Endothelial cell of umbilical vein (primary cell): Measurements from ENCODE around the gene GGTLC2.

ENCODE experiments used
- POLR2AphosphoS5 ChIP-seq: IDR thresholded peaks from 2 replicates; pipeline ENCODE4 v1.6.1; 2012; ENCODE audit warnings: low read depth, mild to moderate bottlenecking, control low read depth, low read length, moderate library complexity; ENCODE audit not compliant: insufficient read depth
- TF ChIP-seq, protein P1 (sequence below), 2 donors: IDR thresholded peaks; 1 replicate in 1 of 2; 2 replicates in 1 of 2; pipeline ENCODE4 v1.5.1; 2011; ENCODE audit warnings: low read length in 2 of 2, mild to moderate bottlenecking in 2 of 2, moderate library complexity in 2 of 2, control low read depth in 1 of 2, inconsistent platforms in 1 of 2, low read depth in 1 of 2; ENCODE audit not compliant: insufficient read depth in 1 of 2; ENCODE audit errors: extremely low read depth in 1 of 2

DNA sequence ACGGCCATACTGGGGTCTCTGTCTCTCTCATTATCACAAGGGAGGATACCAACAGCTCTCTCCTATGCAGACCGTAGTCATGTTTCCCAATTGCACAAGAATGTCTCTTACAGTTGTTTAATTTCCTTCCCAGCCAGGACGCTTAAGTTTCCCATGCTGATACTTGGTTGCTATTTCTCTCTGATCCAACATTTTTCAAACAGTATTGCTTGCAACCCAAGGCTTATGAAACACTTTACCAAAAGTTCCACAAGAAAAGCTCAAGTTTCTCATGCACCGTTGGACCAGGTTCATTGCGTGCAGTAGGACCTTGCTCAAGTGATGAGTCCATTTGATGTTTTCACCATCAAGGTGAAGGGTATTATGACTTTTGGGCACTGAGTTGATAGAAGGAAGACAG, 46.6 kb downstream of the GGTLC2 start:
- TF ChIP-seq POLR2AphosphoS5 = no peak
- TF ChIP-seq, protein P1, sequence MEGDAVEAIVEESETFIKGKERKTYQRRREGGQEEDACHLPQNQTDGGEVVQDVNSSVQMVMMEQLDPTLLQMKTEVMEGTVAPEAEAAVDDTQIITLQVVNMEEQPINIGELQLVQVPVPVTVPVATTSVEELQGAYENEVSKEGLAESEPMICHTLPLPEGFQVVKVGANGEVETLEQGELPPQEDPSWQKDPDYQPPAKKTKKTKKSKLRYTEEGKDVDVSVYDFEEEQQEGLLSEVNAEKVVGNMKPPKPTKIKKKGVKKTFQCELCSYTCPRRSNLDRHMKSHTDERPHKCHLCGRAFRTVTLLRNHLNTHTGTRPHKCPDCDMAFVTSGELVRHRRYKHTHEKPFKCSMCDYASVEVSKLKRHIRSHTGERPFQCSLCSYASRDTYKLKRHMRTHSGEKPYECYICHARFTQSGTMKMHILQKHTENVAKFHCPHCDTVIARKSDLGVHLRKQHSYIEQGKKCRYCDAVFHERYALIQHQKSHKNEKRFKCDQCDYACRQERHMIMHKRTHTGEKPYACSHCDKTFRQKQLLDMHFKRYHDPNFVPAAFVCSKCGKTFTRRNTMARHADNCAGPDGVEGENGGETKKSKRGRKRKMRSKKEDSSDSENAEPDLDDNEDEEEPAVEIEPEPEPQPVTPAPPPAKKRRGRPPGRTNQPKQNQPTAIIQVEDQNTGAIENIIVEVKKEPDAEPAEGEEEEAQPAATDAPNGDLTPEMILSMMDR (IDR thresholded peaks at IDR 0.05; ENCODE audit: extremely low read depth in 1 of 2, insufficient read depth in 1 of 2, low read depth in 1 of 2, low read length in 2 of 2) = no peak
